Ovary (tissue), 9 donors: ENCODE results near the gene ZG16. TPM values are rescaled to one million over a fixed set of nuclear protein-coding genes. Genes with fewer than 3 reads are reported as not detected.
"Not testable (repeated sequence)": the region's sequence is repeated elsewhere in the genome, so short reads cannot be mapped to it uniquely, and the experiment has no call there.

Experiments
- DNase-seq, 5 donors: peaks; one replicate each; pipeline ENCODE4 v3.0.0-alpha.2; 2019 to 2020
- H3K27ac ChIP-seq, 2 donors: fragments of 200-600 bp; one replicate each; pipeline versions ENCODE4 v1.5.1 to v1.8.0; 2019 to 2022
- H3K27me3 ChIP-seq: fragments of 200-600 bp; one replicate; pipeline ENCODE4 v1.8.0; 2022
- H3K36me3 ChIP-seq: fragments of 200-600 bp; sonication (generic); one replicate; pipeline ENCODE4 v1.5.1; 2019
- H3K4me1 ChIP-seq: one replicate; pipeline ENCODE4 v1.8.1; 2013; ENCODE audit warnings: mild to moderate bottlenecking, moderate library complexity; ENCODE audit not compliant: insufficient read depth
- H3K4me3 ChIP-seq: fragments of 200-600 bp; sonication (generic); one replicate; pipeline ENCODE4 v1.5.1; 2017
- H3K9me3 ChIP-seq, 2 donors: fragments of 200-600 bp in 1 of 2; sonication (generic) in 1 of 2; one replicate each; pipeline versions ENCODE4 v1.5.1 to v1.8.1; 2013 to 2019; ENCODE audit warnings: mild to moderate bottlenecking in 1 of 2, moderate library complexity in 1 of 2
- CTCF ChIP-seq, 3 donors: fragments of 450-650 bp in 2 of 3; fragments of 200-600 bp in 1 of 3; IDR thresholded peaks; one replicate each; pipeline versions ENCODE4 v1.5.1 to v1.8.0; 2016 to 2022; ENCODE audit warnings: antibody characterized with exemption in 3 of 3, mild to moderate bottlenecking in 1 of 3
- EP300 ChIP-seq: sonication (generic); formaldehyde crosslinking; IDR thresholded peaks from one replicate; pipeline ENCODE4 v1.6.1; 2017; ENCODE audit warnings: antibody characterized with exemption
- POLR2A ChIP-seq: fragments of 450-650 bp; IDR thresholded peaks from one replicate; pipeline ENCODE4 v1.6.1; 2017; ENCODE audit warnings: antibody characterized with exemption, mild to moderate bottlenecking, moderate library complexity
- whole genome bisulfite sequencing, 3 donors: extraction: QIAGEN DNeasy Blood & Tissue Kit in 1 of 3; methylation state at CpG; one replicate each; pipeline versions ENCODE4 v1.1.5 to v1.1.7; 2013 to 2017; 5-methylcytosine and 5-hydroxymethylcytosine counted together
- intact Hi-C, 4 donors: fragments of 100-400 bp; cut with DNase I; formaldehyde crosslinking; loops; one replicate each; pipeline versions ENCODE4 v1.11.0 to v1.15.1; 2022 to 2023
- polyA plus RNA-seq, 2 donors: library from polyadenylated mRNA; stranded (reverse); fragments of 200-250 nt in 1 of 2; fragments of 350-450 nt in 1 of 2; fragmentation: Illumina TruSeq in 1 of 2; extraction: RNeasy Lipid Tissue Mini Kit (QIAGEN cat#74804) in 1 of 2; gene quantifications; one replicate each; pipeline ENCODE4 v1.2.3, GENCODE V29; 2013 to 2014
- total RNA-seq, 7 donors: library from RNA; depleted of rRNA in 2 of 7; stranded (reverse); fragments of >200 nt in 2 of 7; fragmentation: NEBNext Ultra II Directional in 3 of 7; extraction: Animal tissue kit (Norgen Biotek cat#: 25700) in 3 of 7; gene quantifications; one replicate each; pipeline versions ENCODE4 v1.1.0 to v1.2.4, GENCODE V29; 2016 to 2023
- donor health status: DM: no; HTN: no; CAD: no; lungs with moderate emphysema.
- donor health status: DM: no; HTN: no; CAD: no.
- donor health status: Bipolar disorder and iron deficiency.
- donor health status: DM: yes; HTN: yes; CAD: no.
- donor health status: DM: no; HTN: no; CAD: no.
- donor health status: DM: yes; HTN: yes; CAD: no.

Gene ZG16
- total and polyA plus RNA-seq, 9 donors, result 0.07 to 0.48 (median 0.15) TPM; not detected in 6

GRCh38 chr16:29757950-29758466 lies 20.0 kb upstream of the ZG16 start:
- peak; percentile 34 to 57 (median 53) for DNase-seq
- Histone ChIP-seq H3K36me3 (no peaks in the 10 kb centered on the region), H3K4me3 (no peak overlapping the region), H3K27ac (peak overlapping the region in 1 of 2 donors; percentile 42), H3K27me3 (no peaks in the 10 kb centered on the region), H3K4me1 (peaks cover 3% of the 10 kb centered on the region), H3K9me3 (no peaks in the 10 kb centered on the region)
- intact Hi-C loops, result no loop called here
- 48 to 50% (median 48%) methylated on average over 6 of the region's 6 CpGs for WGBS, 3 donors
- TF ChIP-seq EP300 (no peak), POLR2A (no peak), CTCF (IDR thresholded peaks at IDR 0.05) (no peak)

- H3K9me3 ChIP-seq, result no peaks in the 10 kb centered on the region
- peaks cover 3% of the 10 kb centered on the region for H3K4me1 ChIP-seq
- no peak overlapping the region for H3K27ac ChIP-seq
- H3K4me3 ChIP-seq, result no peak overlapping the region
- H3K27me3 ChIP-seq, result no peaks in the 10 kb centered on the region
- intact Hi-C loops, result no loop called here
- H3K36me3 ChIP-seq, result no peaks in the 10 kb centered on the region
- DNase-seq, result no peak
- no peak for TF ChIP-seq POLR2A
- no peak for TF ChIP-seq EP300
- TF ChIP-seq CTCF (IDR thresholded peaks at IDR 0.05), result no peak
- 72 to 77% (median 74%) methylated on average over 9 of the region's 9 CpGs for WGBS, 3 donors
These were observed 17.3 kb upstream of the ZG16 start for GRCh38 chr16:29760567-29761279.

GRCh38 chr16:29761280-29761651 lies 16.8 kb upstream of the ZG16 start:
- DNase-seq, H3K27me3 ChIP-seq, H3K27ac ChIP-seq, H3K4me1 ChIP-seq, H3K36me3 ChIP-seq, intact Hi-C loops, H3K4me3 ChIP-seq, H3K9me3 ChIP-seq: not testable (repeated sequence)
- WGBS, 3 donors, result 74 to 79% (median 78%) methylated on average over 8 of the region's 8 CpGs

GRCh38 chr16:29761882-29762281 lies 16.2 kb upstream of the ZG16 start:
- WGBS, 3 donors, result 75 to 82% (median 75%) methylated on average over 6 of the region's 6 CpGs
- no peak overlapping the region for H3K4me3 ChIP-seq
- no peaks in the 10 kb centered on the region for H3K36me3 ChIP-seq
- no peaks in the 10 kb centered on the region for H3K9me3 ChIP-seq
- intact Hi-C loops, result no loop called here
- no peak for TF ChIP-seq EP300
- TF ChIP-seq POLR2A, result no peak
- no peak for TF ChIP-seq CTCF (IDR thresholded peaks at IDR 0.05)
- H3K27me3 ChIP-seq, result no peaks in the 10 kb centered on the region
- no peak overlapping the region for H3K27ac ChIP-seq
- peaks cover 3% of the 10 kb centered on the region for H3K4me1 ChIP-seq
- DNase-seq, result no peak

GRCh38 chr16:29763326-29763725 lies 14.7 kb upstream of the ZG16 start:
- Histone ChIP-seq H3K4me1 (peaks cover 2% of the 10 kb centered on the region), H3K9me3 (no peaks in the 10 kb centered on the region), H3K27me3 (no peaks in the 10 kb centered on the region), H3K36me3 (no peaks in the 10 kb centered on the region), H3K27ac (no peak overlapping the region), H3K4me3 (no peak overlapping the region)
- WGBS, 3 donors, result 72 to 80% (median 75%) methylated on average over 6 of the region's 6 CpGs
- no peak for DNase-seq
- TF ChIP-seq POLR2A (no peak), EP300 (no peak), CTCF (IDR thresholded peaks at IDR 0.05) (no peak)
- intact Hi-C loops, result no loop called here
